Heart left ventricle (tissue), 16 donors: ENCODE results near the gene ADPRS. TPM values are rescaled to one million over a fixed set of nuclear protein-coding genes. Genes with fewer than 3 reads are reported as not detected.

Source experiments
- ATAC-seq, 4 donors: fragments of 200-7000 bp; cut with Tn5 transposase; one replicate each; pipeline ENCODE4 v1.9.1; 2020 to 2022; ENCODE audit warnings: moderate library complexity in 4 of 4, mild to moderate bottlenecking in 3 of 4, moderate number of reproducible peaks in 1 of 4
- DNase-seq, 5 donors: peaks; one replicate each; pipeline ENCODE4 v3.0.0-alpha.2; 2020
- H3K27ac ChIP-seq, 12 donors: fragments of 200-600 bp; sonication (generic) in 4 of 12; one replicate each; pipeline versions ENCODE4 v1.5.0 to v1.8.0; 2016 to 2022; ENCODE audit warnings: mild to moderate bottlenecking in 2 of 12
- H3K27me3 ChIP-seq, 9 donors: fragments of 200-600 bp; sonication (generic) in 2 of 9; one replicate each; pipeline versions ENCODE4 v1.5.1 to v1.8.0; 2016 to 2022; ENCODE audit warnings: mild to moderate bottlenecking in 3 of 9
- H3K36me3 ChIP-seq, 9 donors: fragments of 200-600 bp; sonication (generic) in 2 of 9; one replicate each; pipeline versions ENCODE4 v1.5.0 to v1.8.0; 2018 to 2022; ENCODE audit warnings: mild to moderate bottlenecking in 2 of 9
- H3K4me1 ChIP-seq, 12 donors: fragments of 200-600 bp; sonication (generic) in 4 of 12; one replicate each; pipeline versions ENCODE4 v1.5.0 to v1.8.0; 2016 to 2022; ENCODE audit warnings: mild to moderate bottlenecking in 3 of 12
- H3K4me3 ChIP-seq, 12 donors: fragments of 200-600 bp; sonication (generic) in 4 of 12; one replicate each; pipeline versions ENCODE4 v1.5.0 to v1.8.0; 2017 to 2022; ENCODE audit warnings: mild to moderate bottlenecking in 9 of 12, moderate library complexity in 4 of 12
- H3K9me3 ChIP-seq, 12 donors: fragments of 200-600 bp; sonication (generic) in 4 of 12; one replicate each; pipeline versions ENCODE4 v1.5.0 to v1.8.0; 2016 to 2022; ENCODE audit warnings: mild to moderate bottlenecking in 1 of 12
- CTCF ChIP-seq, 12 donors: fragments of 200-600 bp; sonication (generic) in 4 of 12; IDR thresholded peaks; one replicate each; pipeline versions ENCODE4 v1.5.0 to v1.8.0; 2018 to 2022; ENCODE audit warnings: antibody characterized with exemption in 12 of 12, mild to moderate bottlenecking in 5 of 12
- POLR2A ChIP-seq, 2 donors: fragments of 450-650 bp; IDR thresholded peaks; one replicate each; pipeline ENCODE4 v1.6.1; 2017; ENCODE audit warnings: antibody characterized with exemption in 2 of 2, mild to moderate bottlenecking in 2 of 2, moderate library complexity in 2 of 2
- WGBS, 4 donors: extraction: QIAGEN DNeasy Blood & Tissue Kit in 2 of 4; methylation state at CpG; one replicate each; pipeline versions ENCODE4 v1.1.5 to v1.1.7; 2013 to 2018; 5-methylcytosine and 5-hydroxymethylcytosine counted together
- intact Hi-C, 10 donors: fragments of 100-400 bp; cut with DNase I; formaldehyde crosslinking; loops; one replicate each; pipeline versions ENCODE4 v1.11.1 to v1.14.2; 2022
- long read RNA-seq, 3 donors: library from polyadenylated mRNA; unstranded; transcript quantifications; one replicate each; pipeline ENCODE4 v2.0.0, GENCODE V29; 2020 to 2021
- polyA plus RNA-seq, 2 donors: library from polyadenylated mRNA; stranded (reverse); fragments of 200-250 nt; gene quantifications; one replicate each; pipeline ENCODE4 v1.2.3, GENCODE V29; 2013
- total RNA-seq, 9 donors: library from RNA; depleted of rRNA in 2 of 9; stranded (reverse); fragments of >200 nt in 2 of 9; fragmentation: NEBNext Ultra II Directional in 3 of 9; extraction: Animal tissue kit (Norgen Biotek cat#: 25700) in 3 of 9; gene quantifications; one replicate each; pipeline versions ENCODE4 v1.1.0 to v1.2.4, GENCODE V29; 2016 to 2023
- donor health status: ischemic (EF 13 %, LVEDD 7.1; RV severe dilation, severe dysfunction).
- donor health status: healthy with polysubstance abuse.
- donor health status: DM: no; HTN: yes; CAD: no.
- donor health status: DM: no; HTN: no; CAD: no.
- donor health status: ischemic (EF 25% LVEDD 6.9; RV normal size, moderate dysfunction).
- donor health status: ischemic (EF 25% LVEDD 5.7; RV mildly dilated, moderate dysfunction).
- donor health status: healthy.
- donor health status: DM: yes; HTN: yes; CAD: no.
- donor health status: ischemic (EF 35%, LVEDD 5.7; RV mildly dilated, moderate dysfunction).
- donor health status: nonischemic (EF 11% LVEDD 7.7; RV severe dilation, severe dysfunction).
- donor health status: DM: yes; HTN: yes; CAD: no.
- donor health status: PGD.
- donor health status: ischemic (EF 29% LVEDD 5.4; RV normal size, mild dysfunction).
- donor health status: nonischemic (EF 23%, LVEDD 6.1; RV moderate dilation, normal function).

Gene ADPRS
- total RNA-seq (10 to 100 TPM; 11.3 to 49.0 (median 16.9) TPM), polyA plus RNA-seq (10 to 100 TPM; 23.2 to 31.2 TPM)
- long read RNA-seq, donor 1, transcript ADPRHL2-201 (6 exons, 1,668 nt): major isoform, 43 of 51 reads
- long read RNA-seq, donor 1, partial matches to known transcripts: 6 of 51 reads
- long read RNA-seq, donor 1, other reads (novel, unspliced or antisense): 2 of 51 reads
- long read RNA-seq, donor 2, transcript ADPRHL2-201 (6 exons, 1,668 nt): major isoform, 155 of 176 reads
- long read RNA-seq, donor 2, partial matches to known transcripts: 16 of 176 reads
- long read RNA-seq, donor 2, other reads (novel, unspliced or antisense): 5 of 176 reads
- long read RNA-seq, donor 3, transcript ADPRHL2-201 (6 exons, 1,668 nt): major isoform, 38 of 44 reads
- long read RNA-seq, donor 3, partial matches to known transcripts: 5 of 44 reads
- long read RNA-seq, donor 3, other reads (novel, unspliced or antisense): 1 of 44 reads

GRCh38 chr1:36088577-36089392 lies at the start of gene ADPRS:
Gene ADPRS, plus strand, starts transcription at chr1:36088892. Its CDS starts 13 bp downstream, at chr1:36088905.
- H3K4me3 ChIP-seq: peak within 1 kb of the TSS; percentile 59 to 100 (median 94)
- H3K27me3 ChIP-seq: peaks cover 0 to 23% (median 5%) of the 10 kb centered on the region in 9 donors
- peak within 1 kb of the TSS; percentile 78 to 95 (median 90) for H3K27ac ChIP-seq
- DNase-seq (peak; percentile 90 to 94 (median 92)), ATAC-seq (peak; percentile 73 to 93 (median 92))
- peaks cover 4 to 32% (median 29%) of the 10 kb centered on the region in 9 donors for H3K36me3 ChIP-seq
- TF ChIP-seq POLR2A (IDR thresholded peaks at IDR 0.05) (peak in 1 of 2 donors; percentile 91), CTCF (IDR thresholded peaks at IDR 0.05) (peak; percentile 97 to 100 (median 98))
- no peaks in the 10 kb centered on the region for H3K9me3 ChIP-seq
- WGBS, 4 donors: 0 to 1% (median 1%) methylated on average over 6 to 84 of the region's 84 CpGs
- intact Hi-C loops: loop anchor here in 3 of 10 donors (5.0 to 10.0 kb wide), 3 partner anchors 204 to 234 kb away; partner anchors contain the start of gene AGO1 (in 1 of the 3)
- H3K4me1 ChIP-seq: peaks cover 0 to 50% (median 27%) of the 10 kb centered on the region in 12 donors

GRCh38 chr1:36040238-36040637 lies 48.5 kb upstream of the ADPRS start:
- no peak for TF ChIP-seq CTCF (IDR thresholded peaks at IDR 0.05)
- TF ChIP-seq POLR2A (IDR thresholded peaks at IDR 0.05): no peak
- Histone ChIP-seq H3K36me3 (peaks cover 0 to 100% (median 88%) of the 10 kb centered on the region in 9 donors), H3K4me3 (no peak overlapping the region), H3K9me3 (no peaks in the 10 kb centered on the region), H3K4me1 (peaks cover 0 to 5% (median 0%) of the 10 kb centered on the region in 12 donors), H3K27ac (no peak overlapping the region), H3K27me3 (no peaks in the 10 kb centered on the region)
- intact Hi-C loops: no loop called here
- 80 to 95% (median 92%) methylated on average over 2 of the region's 2 CpGs for WGBS, 4 donors
- DNase-seq: no peak
- ATAC-seq: no peak

GRCh38 chr1:36051821-36052220 lies 36.9 kb upstream of the ADPRS start:
- H3K4me3 ChIP-seq: no peak overlapping the region
- H3K27ac ChIP-seq: no peak overlapping the region
- no peaks in the 10 kb centered on the region for H3K4me1 ChIP-seq
- intact Hi-C loops: no loop called here
- DNase-seq (no peak), ATAC-seq (no peak)
- no peaks in the 10 kb centered on the region for H3K27me3 ChIP-seq
- H3K9me3 ChIP-seq: peaks cover 0 to 10% (median 0%) of the 10 kb centered on the region in 12 donors
- TF ChIP-seq POLR2A (IDR thresholded peaks at IDR 0.05): no peak
- no peak for TF ChIP-seq CTCF (IDR thresholded peaks at IDR 0.05)
- peaks cover 0 to 77% (median 54%) of the 10 kb centered on the region in 9 donors for H3K36me3 ChIP-seq

GRCh38 chr1:36053978-36054377 lies 34.7 kb upstream of the ADPRS start:
- Histone ChIP-seq H3K9me3 (no peaks in the 10 kb centered on the region), H3K36me3 (peaks cover 0 to 67% (median 32%) of the 10 kb centered on the region in 9 donors), H3K4me3 (no peak overlapping the region), H3K27me3 (no peaks in the 10 kb centered on the region), H3K27ac (no peak overlapping the region), H3K4me1 (no peaks in the 10 kb centered on the region)
- DNase-seq: no peak
- intact Hi-C loops: no loop called here
- no peak for ATAC-seq
- no peak for TF ChIP-seq CTCF (IDR thresholded peaks at IDR 0.05)
